H9 (cell line): ENCODE measurements around the gene KRT28. TPM values are rescaled to one million over a fixed set of nuclear protein-coding genes. Genes with fewer than 3 reads are reported as not detected.
"Not testable (repeated sequence)": the region's sequence is repeated elsewhere in the genome, so short reads cannot be mapped to it uniquely, and the experiment has no call there.

Source experiments
- DNase-seq: peaks from one replicate; pipeline ENCODE4 v3.0.0-alpha.2; 2017
- H2AFZ ChIP-seq: one replicate; pipeline ENCODE4 v1.6.1; 2013; ENCODE audit warnings: mild to moderate bottlenecking, low read length, control low read depth, moderate library complexity
- H2AK5ac ChIP-seq: 2 replicates; pipeline ENCODE4 v1.6.1; 2013; ENCODE audit warnings: low read length, control low read depth, mixed read lengths; ENCODE audit not compliant: insufficient read length
- H2BK120ac ChIP-seq: one replicate; pipeline ENCODE4 v1.6.1; 2013; ENCODE audit warnings: low read depth, mild to moderate bottlenecking, low read length, control low read depth, inconsistent platforms; ENCODE audit not compliant: poor library complexity, severe bottlenecking
- H2BK12ac ChIP-seq: 2 replicates; pipeline ENCODE4 v1.6.1; 2013; ENCODE audit warnings: low read length, control low read depth, mixed read lengths, low read depth; ENCODE audit not compliant: insufficient read length
- H2BK15ac ChIP-seq: 2 replicates; pipeline ENCODE4 v1.6.1; 2013; ENCODE audit warnings: low read depth, low read length, control low read depth
- H2BK20ac ChIP-seq: one replicate; pipeline ENCODE4 v1.6.1; 2013; ENCODE audit warnings: low read depth, mild to moderate bottlenecking, low read length, control low read depth, inconsistent platforms; ENCODE audit not compliant: poor library complexity, severe bottlenecking
- H2BK5ac ChIP-seq: 2 replicates; pipeline ENCODE4 v1.6.1; 2013; ENCODE audit warnings: low read length, control low read depth, mixed read lengths; ENCODE audit not compliant: insufficient read length
- H3K14ac ChIP-seq: 2 replicates; pipeline ENCODE4 v1.6.1; 2013; ENCODE audit warnings: low read length, control low read depth; ENCODE audit not compliant: insufficient read depth
- H3K18ac ChIP-seq: 2 replicates; pipeline ENCODE4 v1.6.1; 2013; ENCODE audit warnings: low read depth, mild to moderate bottlenecking, mixed read lengths, low read length, control low read depth; ENCODE audit not compliant: insufficient read length
- H3K23ac ChIP-seq: 2 replicates; pipeline ENCODE4 v1.6.1; 2013; ENCODE audit warnings: low read length, control low read depth, mixed read lengths, low read depth; ENCODE audit not compliant: insufficient read length
- H3K23me2 ChIP-seq: 2 replicates; pipeline ENCODE4 v1.6.1; 2013; ENCODE audit warnings: low read depth, mild to moderate bottlenecking, mixed read lengths, low read length, control low read depth; ENCODE audit not compliant: insufficient read length, poor library complexity, severe bottlenecking
- H3K27ac ChIP-seq: 2 replicates; pipeline ENCODE4 v1.5.1; 2013; ENCODE audit warnings: low read length, control low read depth, mixed read lengths, low read depth; ENCODE audit not compliant: insufficient read length
- H3K27me3 ChIP-seq: 2 replicates; pipeline ENCODE4 v1.6.1; 2013; ENCODE audit warnings: low read length, control low read depth, inconsistent platforms; ENCODE audit not compliant: insufficient read depth
- H3K4ac ChIP-seq: 2 replicates; pipeline ENCODE4 v1.6.1; 2013; ENCODE audit warnings: low read depth, mild to moderate bottlenecking, control low read depth, inconsistent platforms, low read length, moderate library complexity
- H3K4me1 ChIP-seq: 2 replicates; pipeline ENCODE4 v1.6.1; 2013; ENCODE audit warnings: low read length, control low read depth, inconsistent platforms; ENCODE audit not compliant: insufficient read depth
- H3K4me2 ChIP-seq: 2 replicates; pipeline ENCODE4 v1.6.1; 2013; ENCODE audit warnings: low read length, control low read depth, mixed read lengths; ENCODE audit not compliant: insufficient read length, insufficient read depth
- H3K56ac ChIP-seq: 2 replicates; pipeline ENCODE4 v1.6.1; 2013; ENCODE audit warnings: low read depth, mild to moderate bottlenecking, mixed read lengths, low read length, control low read depth; ENCODE audit not compliant: insufficient read length
- H3K79me1 ChIP-seq: 2 replicates; pipeline ENCODE4 v1.6.1; 2013; ENCODE audit warnings: low read depth, mild to moderate bottlenecking, moderate library complexity, low read length, control low read depth, inconsistent platforms; ENCODE audit not compliant: insufficient read depth, poor library complexity, severe bottlenecking
- H3K79me2 ChIP-seq: 2 replicates; pipeline ENCODE4 v1.6.1; 2013; ENCODE audit warnings: low read length, control low read depth, inconsistent platforms; ENCODE audit not compliant: insufficient read depth
- H3K9ac ChIP-seq: 2 replicates; pipeline ENCODE4 v1.6.1; 2013; ENCODE audit warnings: low read length, control low read depth, mixed read lengths; ENCODE audit not compliant: insufficient read length; ENCODE audit errors: extremely low read depth
- H3K9me3 ChIP-seq: one replicate; pipeline ENCODE4 v1.6.1; 2013; ENCODE audit warnings: low read depth, low read length, inconsistent platforms; ENCODE audit not compliant: control insufficient read depth
- H3T11ph ChIP-seq: one replicate; pipeline ENCODE4 v1.6.1; 2013; ENCODE audit warnings: mild to moderate bottlenecking, low read length, control low read depth, inconsistent platforms
- H4K20me1 ChIP-seq: one replicate; pipeline ENCODE4 v1.6.1; 2013; ENCODE audit not compliant: control insufficient read depth, insufficient read length, insufficient read depth
- H4K5ac ChIP-seq: 2 replicates; pipeline ENCODE4 v1.6.1; 2013; ENCODE audit warnings: low read depth, mild to moderate bottlenecking, mixed read lengths, low read length, control low read depth; ENCODE audit not compliant: insufficient read length
- H4K8ac ChIP-seq: replicated peaks from 2 replicates; pipeline ENCODE4 v1.6.1; 2013; ENCODE audit warnings: low read length, control low read depth, mixed read lengths, low read depth; ENCODE audit not compliant: insufficient read length
- H4K91ac ChIP-seq: 2 replicates; pipeline ENCODE4 v1.6.1; 2013; ENCODE audit warnings: low read depth, mild to moderate bottlenecking, moderate library complexity, mixed read lengths, low read length, control low read depth; ENCODE audit not compliant: insufficient read length
- H3K27ac Mint-ChIP-seq, 3 experiments: 2 replicates in 2 of 3; 3 replicates in 1 of 3; pipeline ENCODE4 v1.8.0; 2020 to 2021; ENCODE audit warnings: mixed read lengths in 3 of 3, mild to moderate bottlenecking in 1 of 3, moderate library complexity in 1 of 3
- H3K27me3 Mint-ChIP-seq: 2 replicates; pipeline ENCODE4 v1.8.0; 2021; ENCODE audit warnings: low read depth, mild to moderate bottlenecking, moderate library complexity, mixed read lengths
- H3K36me3 Mint-ChIP-seq, 3 experiments: 2 replicates in 2 of 3; 3 replicates in 1 of 3; pipeline ENCODE4 v1.8.0; 2020 to 2021; ENCODE audit warnings: low read depth in 3 of 3, mixed read lengths in 3 of 3; ENCODE audit not compliant: insufficient read depth in 1 of 3
- H3K4me1 Mint-ChIP-seq, 2 experiments: 2 replicates each; pipeline ENCODE4 v1.8.0; 2020; ENCODE audit warnings: mixed read lengths in 2 of 2
- H3K4me3 Mint-ChIP-seq, 2 experiments: 2 replicates in 1 of 2; 3 replicates in 1 of 2; pipeline ENCODE4 v1.8.0; 2020 to 2021; ENCODE audit warnings: mild to moderate bottlenecking in 2 of 2, mixed read lengths in 2 of 2, moderate library complexity in 1 of 2
- H3K9me3 Mint-ChIP-seq, 2 experiments: 2 replicates in 1 of 2; 3 replicates in 1 of 2; pipeline ENCODE4 v1.8.0; 2020; ENCODE audit warnings: mild to moderate bottlenecking in 2 of 2, mixed read lengths in 2 of 2, moderate library complexity in 1 of 2
- WGBS: extraction: QIAGEN DNeasy Blood & Tissue Kit; methylation state at CpG from one replicate; pipeline ENCODE4 v1.1.7; 2013; ENCODE audit warnings: missing lambda C conversion rate, low lambda C conversion rate, mixed read lengths; ENCODE audit not compliant: insufficient read length; ENCODE audit errors: extremely low coverage; 5-methylcytosine and 5-hydroxymethylcytosine counted together
- total RNA-seq: library from RNA; stranded (reverse); gene quantifications from 2 replicates; pipeline ENCODE4 v1.2.1, GENCODE V29; 2021
- TF ChIP-seq, protein P1 (sequence below): fragments of 200-600 bp; sonication (generic); conservative IDR thresholded peaks from 3 replicates; pipeline ENCODE4 v1.8.0; 2021; ENCODE audit warnings: antibody characterized with exemption, mild to moderate bottlenecking

Gene KRT28
- total RNA-seq, 1 experiment from 2014 or later, result not detected

DNA sequence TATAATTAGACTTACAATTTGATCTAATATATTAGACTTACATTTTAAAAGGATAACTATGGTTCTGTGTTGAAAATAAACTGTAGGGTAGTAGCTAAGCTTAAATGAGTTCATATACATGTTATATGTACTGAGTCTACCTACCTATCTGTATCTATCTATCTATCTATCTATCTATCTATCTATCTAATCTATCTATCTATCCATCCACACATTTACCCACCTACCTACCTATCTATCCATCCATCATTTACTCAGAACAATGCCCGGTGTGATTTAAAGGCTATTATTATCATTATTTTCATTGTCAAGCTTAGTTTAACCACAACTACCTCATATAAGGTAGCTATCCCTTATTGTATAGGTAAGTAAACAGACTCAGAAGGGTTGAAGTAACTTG lies 15.6 kb upstream of the KRT28 start:
- H4K8ac ChIP-seq, result no peak overlapping the region
- H2AK5ac ChIP-seq, result no peak overlapping the region
- H2BK5ac ChIP-seq, result no peak overlapping the region
- H3K27me3 ChIP-seq, result peaks cover 1% of the 10 kb centered on the region; the same call in 1 of the 2 replicates
- H3T11ph ChIP-seq, result no peak overlapping the region
- peaks cover 3% of the 10 kb centered on the region for H3K23me2 ChIP-seq
- TF ChIP-seq, protein P1, sequence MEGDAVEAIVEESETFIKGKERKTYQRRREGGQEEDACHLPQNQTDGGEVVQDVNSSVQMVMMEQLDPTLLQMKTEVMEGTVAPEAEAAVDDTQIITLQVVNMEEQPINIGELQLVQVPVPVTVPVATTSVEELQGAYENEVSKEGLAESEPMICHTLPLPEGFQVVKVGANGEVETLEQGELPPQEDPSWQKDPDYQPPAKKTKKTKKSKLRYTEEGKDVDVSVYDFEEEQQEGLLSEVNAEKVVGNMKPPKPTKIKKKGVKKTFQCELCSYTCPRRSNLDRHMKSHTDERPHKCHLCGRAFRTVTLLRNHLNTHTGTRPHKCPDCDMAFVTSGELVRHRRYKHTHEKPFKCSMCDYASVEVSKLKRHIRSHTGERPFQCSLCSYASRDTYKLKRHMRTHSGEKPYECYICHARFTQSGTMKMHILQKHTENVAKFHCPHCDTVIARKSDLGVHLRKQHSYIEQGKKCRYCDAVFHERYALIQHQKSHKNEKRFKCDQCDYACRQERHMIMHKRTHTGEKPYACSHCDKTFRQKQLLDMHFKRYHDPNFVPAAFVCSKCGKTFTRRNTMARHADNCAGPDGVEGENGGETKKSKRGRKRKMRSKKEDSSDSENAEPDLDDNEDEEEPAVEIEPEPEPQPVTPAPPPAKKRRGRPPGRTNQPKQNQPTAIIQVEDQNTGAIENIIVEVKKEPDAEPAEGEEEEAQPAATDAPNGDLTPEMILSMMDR, result no peak
- H3K14ac ChIP-seq, result no peak overlapping the region
- Mint-ChIP-seq H3K9me3 (no peaks in the 10 kb centered on the region), H3K36me3 (peaks cover 0 to 10% (median 8%) of the 10 kb centered on the region in 3 experiments; a peak in 5 of 7 replicates), H3K27me3 (peaks cover 77% of the 10 kb centered on the region), H3K4me1 (peaks cover 0 to 8% of the 10 kb centered on the region in 2 experiments; a peak in 1 of 4 replicates), H3K27ac (no peak overlapping the region), H3K4me3 (no peak overlapping the region)
- no peak overlapping the region for H4K91ac ChIP-seq
- H3K4me1 ChIP-seq, result no peaks in the 10 kb centered on the region
- H3K9ac ChIP-seq, result no peak overlapping the region
- no peak overlapping the region for H3K56ac ChIP-seq
- no peak overlapping the region for H3K23ac ChIP-seq
- WGBS, result no CpG with 5 or more reads among the region's 1 CpG
- no peaks in the 10 kb centered on the region for H3K79me2 ChIP-seq
- H2BK15ac ChIP-seq, result no peak overlapping the region
- no peak for DNase-seq
- H2BK120ac ChIP-seq, result no peak overlapping the region
- H4K5ac ChIP-seq, result no peak overlapping the region
- no peak overlapping the region for H3K27ac ChIP-seq
- no peak overlapping the region for H2AFZ ChIP-seq
- no peak overlapping the region for H2BK20ac ChIP-seq
- no peak overlapping the region for H3K4me2 ChIP-seq
- no peak overlapping the region for H3K4ac ChIP-seq
- H3K9me3 ChIP-seq, result no peaks in the 10 kb centered on the region
- H3K18ac ChIP-seq, result no peak overlapping the region
- no peaks in the 10 kb centered on the region for H4K20me1 ChIP-seq
- no peaks in the 10 kb centered on the region for H3K79me1 ChIP-seq
- no peak overlapping the region for H2BK12ac ChIP-seq

DNA sequence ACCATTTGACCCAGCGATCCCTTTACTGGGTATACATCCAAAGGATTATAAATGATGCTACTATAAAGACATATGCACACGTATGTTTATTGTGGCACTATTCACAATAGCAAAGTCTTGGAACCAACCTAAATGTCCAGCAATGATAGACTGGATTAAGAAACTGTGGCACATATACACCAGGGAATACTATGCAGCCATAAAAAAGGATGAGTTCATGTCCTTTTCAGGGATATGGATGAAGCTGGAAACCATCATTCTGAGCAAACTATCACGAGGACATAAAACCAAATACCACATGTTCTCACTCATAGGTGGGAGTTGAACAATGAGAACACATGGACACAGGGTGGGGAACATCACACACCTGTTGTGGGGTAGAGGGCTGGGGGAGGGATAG lies 14.9 kb upstream of the KRT28 start:
- not testable (repeated sequence) for H3K4me2 ChIP-seq, H2BK15ac ChIP-seq, H2AFZ ChIP-seq, H3K4me1 ChIP-seq, H4K20me1 ChIP-seq, H3K9ac ChIP-seq, H3K23me2 ChIP-seq, H3K4me1 Mint-ChIP-seq, H3K27ac ChIP-seq, H4K91ac ChIP-seq, H3K9me3 Mint-ChIP-seq, H3K18ac ChIP-seq, H3K14ac ChIP-seq, H3K23ac ChIP-seq, H3K79me1 ChIP-seq, H3K4ac ChIP-seq, H2BK5ac ChIP-seq, H2BK20ac ChIP-seq, H3K79me2 ChIP-seq, H3K27ac Mint-ChIP-seq, H3K27me3 ChIP-seq, H4K5ac ChIP-seq, DNase-seq, H4K8ac ChIP-seq, H2BK12ac ChIP-seq, H3K9me3 ChIP-seq, H3T11ph ChIP-seq, H3K4me3 Mint-ChIP-seq, H3K56ac ChIP-seq, H2BK120ac ChIP-seq, H2AK5ac ChIP-seq
- peaks cover 0 to 10% (median 8%) of the 10 kb centered on the region in 3 experiments; a peak in 5 of 7 replicates for H3K36me3 Mint-ChIP-seq
- peaks cover 77% of the 10 kb centered on the region for H3K27me3 Mint-ChIP-seq
- no CpG with 5 or more reads among the region's 3 CpGs for WGBS
